Neural cell (in vitro differentiated cells): ENCODE measurements around the gene ELFN1. TPM values are rescaled to one million over a fixed set of nuclear protein-coding genes. Genes with fewer than 3 reads are reported as not detected.

Experiments
- H2AFZ ChIP-seq: fragments of 200-600, 300-800 bp; sonication (generic), shearing (Covaris generic); 2 replicates; pipeline ENCODE4 v1.6.0; 2014; ENCODE audit warnings: low read depth, mild to moderate bottlenecking, antibody characterized with exemption, low read length, moderate library complexity
- H3F3A ChIP-seq: fragments of 200-600 bp; shearing (Covaris generic); 2 replicates; pipeline ENCODE4 v1.6.1; 2016; ENCODE audit warnings: mild to moderate bottlenecking, moderate library complexity, mixed read lengths, antibody characterized with exemption, low read length; ENCODE audit not compliant: insufficient read depth, poor library complexity, severe bottlenecking
- H3K27ac ChIP-seq: fragments of 200-600, 300-800 bp; sonication (generic), shearing (Covaris generic); 2 replicates; pipeline ENCODE4 v1.5.1; 2014; ENCODE audit warnings: mild to moderate bottlenecking, low read length, moderate library complexity
- H3K27me3 ChIP-seq: fragments of 300-800, 200-600 bp; sonication (generic), shearing (Covaris generic); 2 replicates; pipeline ENCODE4 v1.6.0; 2014; ENCODE audit warnings: mild to moderate bottlenecking, low read depth, low read length, moderate library complexity; ENCODE audit not compliant: insufficient read depth
- H3K36me3 ChIP-seq: fragments of 300-800, 200-600 bp; sonication (generic), shearing (Covaris generic); 2 replicates; pipeline ENCODE4 v1.5.1; 2014; ENCODE audit warnings: mild to moderate bottlenecking, antibody characterized with exemption, low read length, moderate library complexity; ENCODE audit not compliant: insufficient read depth
- H3K4me2 ChIP-seq: fragments of 300-800, 200-600 bp; sonication (generic), shearing (Covaris generic); 2 replicates; pipeline ENCODE4 v1.6.0; 2014; ENCODE audit warnings: mild to moderate bottlenecking, low read length
- H3K4me3 ChIP-seq: fragments of 300-800, 200-600 bp; sonication (generic), shearing (Covaris generic); 2 replicates; pipeline ENCODE4 v1.5.1; 2014; ENCODE audit warnings: mild to moderate bottlenecking, low read length, moderate library complexity
- H3K79me2 ChIP-seq: fragments of 200-600 bp; shearing (Covaris generic); replicated peaks from 2 replicates; pipeline ENCODE4 v1.6.0; 2014; ENCODE audit warnings: mild to moderate bottlenecking, low read length, moderate library complexity; ENCODE audit not compliant: insufficient read depth
- H3K9ac ChIP-seq: fragments of 300-800, 200-600 bp; sonication (generic), shearing (Covaris generic); 2 replicates; pipeline ENCODE4 v1.6.1; 2016; ENCODE audit warnings: mild to moderate bottlenecking, low read length, mixed read lengths
- H3K9me2 ChIP-seq: fragments of 200-600 bp; shearing (Covaris generic); 2 replicates; pipeline ENCODE4 v1.6.1; 2016; ENCODE audit warnings: mild to moderate bottlenecking, low read length, mixed read lengths; ENCODE audit not compliant: insufficient read depth
- H3K9me3 ChIP-seq: fragments of 200-600, 300-800 bp; sonication (generic), shearing (Covaris generic); 2 replicates; pipeline ENCODE4 v1.6.1; 2016; ENCODE audit warnings: mild to moderate bottlenecking, mixed run types, low read length, moderate library complexity, mixed read lengths
- H4K20me1 ChIP-seq: fragments of 200-600 bp; shearing (Covaris generic); 2 replicates; pipeline ENCODE4 v1.6.1; 2016; ENCODE audit warnings: mild to moderate bottlenecking, mixed run types; ENCODE audit not compliant: insufficient read depth
- EP300 ChIP-seq: fragments of 450-650 bp; conservative IDR thresholded peaks from 2 replicates; pipeline ENCODE4 v1.6.1; 2014; ENCODE audit warnings: antibody characterized with exemption, mild to moderate bottlenecking, moderate library complexity; ENCODE audit not compliant: poor library complexity, severe bottlenecking
- EZH2 ChIP-seq: fragments of 200-600, 300-800 bp; shearing (Covaris generic), sonication (generic); IDR thresholded peaks from 2 replicates; pipeline ENCODE4 v1.6.1; 2014; ENCODE audit warnings: antibody characterized with exemption, low read length, borderline replicate concordance, mild to moderate bottlenecking; ENCODE audit not compliant: insufficient read depth, poor library complexity, severe bottlenecking
- MXI1 ChIP-seq: fragments of 450-650 bp; conservative IDR thresholded peaks from 2 replicates; pipeline ENCODE4 v1.6.1; 2014; ENCODE audit warnings: antibody characterized with exemption, mild to moderate bottlenecking; ENCODE audit not compliant: poor library complexity, severe bottlenecking
- POLR2AphosphoS5 ChIP-seq: IDR thresholded peaks from 2 replicates; pipeline ENCODE4 v1.6.1; 2012
- RAD21 ChIP-seq: fragments of 450-650 bp; conservative IDR thresholded peaks from 2 replicates; pipeline ENCODE4 v1.6.1; 2014; ENCODE audit warnings: antibody characterized with exemption, mild to moderate bottlenecking, moderate library complexity
- SMC3 ChIP-seq: fragments of 450-650 bp; conservative IDR thresholded peaks from 2 replicates; pipeline ENCODE4 v1.6.1; 2014; ENCODE audit warnings: antibody characterized with exemption, mild to moderate bottlenecking, moderate library complexity; ENCODE audit not compliant: poor library complexity
- TAF1 ChIP-seq: IDR thresholded peaks from 2 replicates; pipeline ENCODE4 v1.6.1; 2012; ENCODE audit warnings: low read depth
- polyA plus RNA-seq: library from polyadenylated mRNA; depleted of rRNA; stranded (reverse); fragments of >200 nt; gene quantifications from 2 replicates; pipeline ENCODE4 v1.2.3, GENCODE V29; 2014
- TF ChIP-seq, protein P1 (sequence below): IDR thresholded peaks from 2 replicates; pipeline ENCODE4 v1.6.1; 2012; ENCODE audit warnings: borderline replicate concordance
- TF ChIP-seq, protein P2 (sequence below): fragments of 450-650 bp; IDR thresholded peaks from 2 replicates; pipeline ENCODE4 v1.5.1; 2014; ENCODE audit warnings: antibody characterized with exemption, mild to moderate bottlenecking, moderate library complexity; ENCODE audit not compliant: poor library complexity, severe bottlenecking

Gene ELFN1
- polyA plus RNA-seq, 1 donor from 2014 or later: 11.8 TPM

DNA sequence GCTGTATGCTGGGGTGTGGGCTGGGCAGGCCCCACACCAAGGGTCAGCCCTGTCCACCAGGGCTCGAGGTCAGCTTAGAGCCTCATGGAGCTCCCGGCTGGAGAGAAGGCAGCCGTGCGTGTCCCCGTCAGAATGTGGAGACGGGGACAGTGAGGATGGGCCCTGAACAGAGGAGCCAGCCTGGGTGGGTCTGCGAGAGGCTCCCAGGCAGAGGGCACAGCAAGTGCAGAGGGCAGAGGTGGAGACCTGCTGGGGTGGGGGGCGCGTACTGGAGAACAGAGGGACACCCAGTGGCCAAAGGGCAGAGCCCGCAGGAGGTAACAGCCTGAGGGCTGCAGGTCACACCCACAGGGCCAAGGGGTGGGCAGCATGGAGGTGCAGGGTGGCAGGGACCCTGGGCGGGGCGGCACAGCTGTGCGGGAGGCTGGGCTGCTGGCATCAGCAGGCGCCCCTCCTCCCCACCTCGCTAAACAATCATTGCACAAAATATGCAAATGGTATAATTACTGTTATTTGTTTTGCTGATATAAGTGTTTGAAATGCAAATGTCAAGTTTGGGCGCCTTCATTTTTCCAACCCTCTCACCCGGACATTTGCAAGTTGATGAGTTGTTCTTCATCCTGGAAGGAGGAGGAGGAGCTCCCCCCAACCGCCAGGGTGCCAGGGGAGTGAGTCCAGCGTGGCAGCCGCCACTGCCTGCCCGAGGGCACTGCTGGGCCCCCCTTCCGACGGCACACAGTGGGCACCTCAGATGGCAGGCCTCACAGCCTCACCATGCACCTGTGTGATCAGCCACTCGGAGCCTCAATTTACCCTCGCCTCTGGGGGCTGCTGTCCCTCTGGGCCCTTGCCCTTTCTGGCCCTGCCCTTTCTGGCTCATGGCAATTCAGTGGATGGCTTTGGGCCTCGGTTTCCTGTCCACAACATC, 35.0 kb downstream of the ELFN1 start:
- H3K9ac ChIP-seq: no peak overlapping the region
- no peak for TF ChIP-seq RAD21
- no peaks in the 10 kb centered on the region for H3K27me3 ChIP-seq
- H2AFZ ChIP-seq: no peak overlapping the region
- H3K36me3 ChIP-seq: no peaks in the 10 kb centered on the region
- peaks cover 3% of the 10 kb centered on the region for H3K79me2 ChIP-seq
- no peaks in the 10 kb centered on the region for H4K20me1 ChIP-seq
- H3K9me3 ChIP-seq: peaks cover 5% of the 10 kb centered on the region
- no peak overlapping the region for H3K4me3 ChIP-seq
- H3K27ac ChIP-seq: no peak overlapping the region
- no peak overlapping the region for H3K4me2 ChIP-seq
- H3K9me2 ChIP-seq: no peaks in the 10 kb centered on the region
- H3F3A ChIP-seq: no peaks in the 10 kb centered on the region

GRCh38 chr7:1705856-1706255, 35.8 kb downstream of the ELFN1 start:
- Histone ChIP-seq H3K9ac (no peak overlapping the region), H2AFZ (no peak overlapping the region), H3K27ac (no peak overlapping the region), H3K4me2 (no peak overlapping the region), H3K79me2 (peaks cover 3% of the 10 kb centered on the region), H3K9me2 (no peaks in the 10 kb centered on the region), H3F3A (no peaks in the 10 kb centered on the region), H3K36me3 (no peaks in the 10 kb centered on the region), H3K27me3 (no peaks in the 10 kb centered on the region), H3K4me3 (no peak overlapping the region), H4K20me1 (no peaks in the 10 kb centered on the region), H3K9me3 (peaks cover 5% of the 10 kb centered on the region)
- TF ChIP-seq RAD21 (no peak), TAF1 (no peak), POLR2AphosphoS5 (no peak), EP300 (no peak), SMC3 (no peak), MXI1 (no peak), EZH2 (no peak)
- TF ChIP-seq, protein P1, sequence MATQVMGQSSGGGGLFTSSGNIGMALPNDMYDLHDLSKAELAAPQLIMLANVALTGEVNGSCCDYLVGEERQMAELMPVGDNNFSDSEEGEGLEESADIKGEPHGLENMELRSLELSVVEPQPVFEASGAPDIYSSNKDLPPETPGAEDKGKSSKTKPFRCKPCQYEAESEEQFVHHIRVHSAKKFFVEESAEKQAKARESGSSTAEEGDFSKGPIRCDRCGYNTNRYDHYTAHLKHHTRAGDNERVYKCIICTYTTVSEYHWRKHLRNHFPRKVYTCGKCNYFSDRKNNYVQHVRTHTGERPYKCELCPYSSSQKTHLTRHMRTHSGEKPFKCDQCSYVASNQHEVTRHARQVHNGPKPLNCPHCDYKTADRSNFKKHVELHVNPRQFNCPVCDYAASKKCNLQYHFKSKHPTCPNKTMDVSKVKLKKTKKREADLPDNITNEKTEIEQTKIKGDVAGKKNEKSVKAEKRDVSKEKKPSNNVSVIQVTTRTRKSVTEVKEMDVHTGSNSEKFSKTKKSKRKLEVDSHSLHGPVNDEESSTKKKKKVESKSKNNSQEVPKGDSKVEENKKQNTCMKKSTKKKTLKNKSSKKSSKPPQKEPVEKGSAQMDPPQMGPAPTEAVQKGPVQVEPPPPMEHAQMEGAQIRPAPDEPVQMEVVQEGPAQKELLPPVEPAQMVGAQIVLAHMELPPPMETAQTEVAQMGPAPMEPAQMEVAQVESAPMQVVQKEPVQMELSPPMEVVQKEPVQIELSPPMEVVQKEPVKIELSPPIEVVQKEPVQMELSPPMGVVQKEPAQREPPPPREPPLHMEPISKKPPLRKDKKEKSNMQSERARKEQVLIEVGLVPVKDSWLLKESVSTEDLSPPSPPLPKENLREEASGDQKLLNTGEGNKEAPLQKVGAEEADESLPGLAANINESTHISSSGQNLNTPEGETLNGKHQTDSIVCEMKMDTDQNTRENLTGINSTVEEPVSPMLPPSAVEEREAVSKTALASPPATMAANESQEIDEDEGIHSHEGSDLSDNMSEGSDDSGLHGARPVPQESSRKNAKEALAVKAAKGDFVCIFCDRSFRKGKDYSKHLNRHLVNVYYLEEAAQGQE: no peak
- TF ChIP-seq, protein P2, sequence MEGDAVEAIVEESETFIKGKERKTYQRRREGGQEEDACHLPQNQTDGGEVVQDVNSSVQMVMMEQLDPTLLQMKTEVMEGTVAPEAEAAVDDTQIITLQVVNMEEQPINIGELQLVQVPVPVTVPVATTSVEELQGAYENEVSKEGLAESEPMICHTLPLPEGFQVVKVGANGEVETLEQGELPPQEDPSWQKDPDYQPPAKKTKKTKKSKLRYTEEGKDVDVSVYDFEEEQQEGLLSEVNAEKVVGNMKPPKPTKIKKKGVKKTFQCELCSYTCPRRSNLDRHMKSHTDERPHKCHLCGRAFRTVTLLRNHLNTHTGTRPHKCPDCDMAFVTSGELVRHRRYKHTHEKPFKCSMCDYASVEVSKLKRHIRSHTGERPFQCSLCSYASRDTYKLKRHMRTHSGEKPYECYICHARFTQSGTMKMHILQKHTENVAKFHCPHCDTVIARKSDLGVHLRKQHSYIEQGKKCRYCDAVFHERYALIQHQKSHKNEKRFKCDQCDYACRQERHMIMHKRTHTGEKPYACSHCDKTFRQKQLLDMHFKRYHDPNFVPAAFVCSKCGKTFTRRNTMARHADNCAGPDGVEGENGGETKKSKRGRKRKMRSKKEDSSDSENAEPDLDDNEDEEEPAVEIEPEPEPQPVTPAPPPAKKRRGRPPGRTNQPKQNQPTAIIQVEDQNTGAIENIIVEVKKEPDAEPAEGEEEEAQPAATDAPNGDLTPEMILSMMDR: no peak
